IMR-90 (cell line): Measurements from ENCODE around the gene FAM236A. TPM values are rescaled to one million over a fixed set of nuclear protein-coding genes. Genes with fewer than 3 reads are reported as not detected.
"Not testable (repeated sequence)": the region's sequence is repeated elsewhere in the genome, so short reads cannot be mapped to it uniquely, and the experiment has no call there.

ENCODE experiments used
- ATAC-seq: fragments of 200-7000 bp; cut with Tn5 transposase; 2 replicates; pipeline ENCODE4 v1.9.1; 2020; ENCODE audit warnings: low read depth, mild to moderate bottlenecking, moderate library complexity
- BruUV-seq: library from RNA; stranded (reverse); fragments of 400-500 nt; replicated peaks from 2 replicates; lab custom pipeline; 2021; lab: Mats Ljungman, UMichigan
- CTCF ChIA-PET: fragments of 300-600 bp; formaldehyde crosslinking; extraction: SDS; loops from one replicate; lab custom pipeline; 2021; ENCODE audit warnings: antibody characterized with exemption; lab: Yijun Ruan, JAX
- POLR2A ChIA-PET: fragments of 300-600 bp; sonication (Branson Sonifier 250); formaldehyde crosslinking; loops from one replicate; lab custom pipeline; 2022; ENCODE audit warnings: antibody characterized with exemption; ENCODE audit not compliant: unreplicated experiment; lab: Charles Lee
- DNase-seq: peaks from one replicate; pipeline ENCODE4 v3.0.0; 2013
- H2AFZ ChIP-seq: replicated peaks from 2 replicates; pipeline ENCODE3; 2013; ENCODE audit warnings: low read length, mild to moderate bottlenecking; ENCODE audit not compliant: poor library complexity
- H2AK5ac ChIP-seq: 2 replicates; pipeline ENCODE4 v1.6.1; 2013; ENCODE audit warnings: low read depth, low read length, inconsistent platforms
- H2AK9ac ChIP-seq: replicated peaks from 2 replicates; pipeline ENCODE3; 2013; ENCODE audit warnings: mild to moderate bottlenecking, low read depth, low read length, moderate library complexity; ENCODE audit not compliant: poor library complexity
- H2BK120ac ChIP-seq: 2 replicates; pipeline ENCODE4 v1.6.1; 2013; ENCODE audit warnings: low read depth, low read length, inconsistent platforms
- H2BK15ac ChIP-seq: 3 replicates; pipeline ENCODE4 v1.6.1; 2013; ENCODE audit warnings: low read depth, low read length, inconsistent platforms
- H2BK20ac ChIP-seq: 2 replicates; pipeline ENCODE4 v1.6.1; 2013; ENCODE audit warnings: low read depth, mild to moderate bottlenecking, inconsistent platforms, low read length, moderate library complexity
- H2BK5ac ChIP-seq: 2 replicates; pipeline ENCODE4 v1.6.1; 2013; ENCODE audit warnings: mild to moderate bottlenecking, low read depth, low read length, inconsistent platforms; ENCODE audit not compliant: poor library complexity, severe bottlenecking
- H3K14ac ChIP-seq: replicated peaks from 2 replicates; pipeline ENCODE4 v1.6.1; 2013; ENCODE audit warnings: low read depth, low read length, inconsistent platforms
- H3K18ac ChIP-seq: 2 replicates; pipeline ENCODE4 v1.6.1; 2013; ENCODE audit warnings: low read depth, low read length, control low read depth
- H3K23ac ChIP-seq: 2 replicates; pipeline ENCODE4 v1.6.1; 2013; ENCODE audit warnings: low read depth, low read length, inconsistent platforms
- H3K27ac ChIP-seq: 2 replicates; pipeline ENCODE4 v1.5.1; 2013; ENCODE audit warnings: mild to moderate bottlenecking, control low read depth, low read length; ENCODE audit not compliant: insufficient read depth
- H3K27me3 ChIP-seq: 2 replicates; pipeline ENCODE4 v1.6.1; 2013; ENCODE audit warnings: low read length; ENCODE audit not compliant: control insufficient read depth, insufficient read depth
- H3K36me3 ChIP-seq: 2 replicates; pipeline ENCODE4 v1.6.1; 2013; ENCODE audit warnings: low read length, mixed read lengths; ENCODE audit not compliant: control insufficient read depth, insufficient read depth
- H3K4ac ChIP-seq: 2 replicates; pipeline ENCODE4 v1.6.1; 2013; ENCODE audit warnings: low read depth, low read length, inconsistent platforms
- H3K4me1 ChIP-seq: 2 replicates; pipeline ENCODE4 v1.6.1; 2013; ENCODE audit warnings: low read length, mixed read lengths; ENCODE audit not compliant: control insufficient read depth, insufficient read depth
- H3K4me2 ChIP-seq: 2 replicates; pipeline ENCODE4 v1.6.1; 2013; ENCODE audit warnings: low read depth, mild to moderate bottlenecking, control low read depth, low read length, moderate library complexity
- H3K4me3 ChIP-seq: 2 replicates; pipeline ENCODE4 v1.5.1; 2013; ENCODE audit warnings: low read depth, mild to moderate bottlenecking, control low read depth, low read length, moderate library complexity; ENCODE audit not compliant: insufficient read depth
- H3K56ac ChIP-seq: 2 replicates; pipeline ENCODE4 v1.6.1; 2013; ENCODE audit warnings: low read length, inconsistent platforms; ENCODE audit not compliant: insufficient read depth; ENCODE audit errors: extremely low read depth
- H3K79me1 ChIP-seq, 2 experiments: 2 replicates each; pipeline ENCODE4 v1.6.1; 2013; ENCODE audit warnings: low read length in 2 of 2, inconsistent platforms in 1 of 2, low read depth in 1 of 2
- H3K9ac ChIP-seq: 2 replicates; pipeline ENCODE4 v1.6.1; 2013; ENCODE audit warnings: low read depth, low read length, control low read depth
- H3K9me1 ChIP-seq: 2 replicates; pipeline ENCODE4 v1.6.1; 2013; ENCODE audit warnings: low read length, inconsistent platforms; ENCODE audit not compliant: insufficient read depth
- H3K9me3 ChIP-seq: 2 replicates; pipeline ENCODE4 v1.6.1; 2013; ENCODE audit warnings: low read length; ENCODE audit not compliant: control insufficient read depth, insufficient read depth
- H4K20me1 ChIP-seq: 2 replicates; pipeline ENCODE4 v1.6.1; 2013; ENCODE audit warnings: low read length, inconsistent platforms; ENCODE audit not compliant: insufficient read depth
- H4K5ac ChIP-seq: 2 replicates; pipeline ENCODE4 v1.6.1; 2013; ENCODE audit warnings: mild to moderate bottlenecking, low read depth, low read length, control low read depth
- H4K8ac ChIP-seq, 2 experiments: 2 replicates each; pipeline ENCODE4 v1.6.1; 2013; ENCODE audit warnings: low read depth in 2 of 2, low read length in 2 of 2, control low read depth in 1 of 2, inconsistent platforms in 1 of 2
- H4K91ac ChIP-seq: 2 replicates; pipeline ENCODE4 v1.6.1; 2013; ENCODE audit warnings: low read depth, low read length, inconsistent platforms; ENCODE audit not compliant: insufficient read depth
- WGBS, 2 experiments: methylation state at CpG; one replicate each; pipeline versions ENCODE4 v1.1.5 to v1.1.7; 2013; ENCODE audit warnings: missing lambda C conversion rate in 2 of 2; ENCODE audit not compliant: insufficient read length in 1 of 2; ENCODE audit errors: extremely low coverage in 2 of 2; 5-methylcytosine and 5-hydroxymethylcytosine counted together
- dilution Hi-C: fragments of 300-500 bp; cut with HindIII; formaldehyde crosslinking; loops from one replicate; pipeline ENCODE4 v1.14.3; 2018; ENCODE audit warnings: low sequenced_read_pairs; ENCODE audit not compliant: unreplicated experiment
- in situ Hi-C: fragments of 300-500 bp; cut with MboI; formaldehyde crosslinking; loops from 3 replicates; pipeline ENCODE4 v1.14.3; 2019; ENCODE audit warnings: low sequenced_read_pairs, inconsistent platforms, mixed read lengths
- intact Hi-C: fragments of 100-400 bp; cut with micrococcal nuclease; formaldehyde crosslinking; loops from 2 replicates; pipeline ENCODE4 v1.10.0; 2022
- polyA plus RNA-seq, 3 experiments: library from polyadenylated mRNA; depleted of rRNA; stranded (reverse); fragments of >200 nt; gene quantifications; 2 replicates each; pipeline ENCODE4 v1.2.3, GENCODE V29; 2012; ENCODE audit warnings: low replicate concordance in 1 of 3
- total RNA-seq: library from RNA; depleted of rRNA; stranded (reverse); fragments of >200 nt; gene quantifications from 2 replicates; pipeline ENCODE4 v1.2.3, GENCODE V29; 2012

The FAM236A gene
- total and polyA plus RNA-seq, 2 of the 4 experiments (the other 2 are of a cell fraction): not detected

- CTCF ChIA-PET, H3K18ac ChIP-seq, H4K5ac ChIP-seq, H2BK15ac ChIP-seq, H4K8ac ChIP-seq, H3K4ac ChIP-seq, BruUV-seq, H4K91ac ChIP-seq, H3K14ac ChIP-seq, H2BK20ac ChIP-seq, H3K27ac ChIP-seq, dilution Hi-C loops, DNase-seq, POLR2A ChIA-PET, H3K79me1 ChIP-seq, ATAC-seq, H3K4me1 ChIP-seq, H3K9me3 ChIP-seq, H3K4me3 ChIP-seq, H2AFZ ChIP-seq, H3K23ac ChIP-seq, intact Hi-C loops, H3K56ac ChIP-seq, H2AK9ac ChIP-seq, H2BK120ac ChIP-seq, H2AK5ac ChIP-seq, H3K4me2 ChIP-seq, H2BK5ac ChIP-seq, in situ Hi-C loops, H4K20me1 ChIP-seq, H3K36me3 ChIP-seq, H3K9ac ChIP-seq, H3K27me3 ChIP-seq, H3K9me1 ChIP-seq: not testable (repeated sequence)
- WGBS, 2 experiments: no CpG with 5 or more reads among the region's 13 CpGs
Observed at GRCh38 chrX:72912315-72912714, 25.7 kb upstream of the FAM236A start, which contains the start of gene FAM236C. FAM236C (plus strand) TSS chrX:72912615; CDS start chrX:72912715, 100 bp downstream.

GRCh38 chrX:72916096-72916495, 21.9 kb upstream of the FAM236A start:
- H3K36me3 ChIP-seq, H3K4me2 ChIP-seq, dilution Hi-C loops, H3K27me3 ChIP-seq, H2BK20ac ChIP-seq, H3K9ac ChIP-seq, H4K5ac ChIP-seq, H2AFZ ChIP-seq, H3K9me3 ChIP-seq, H3K14ac ChIP-seq, H3K4me3 ChIP-seq, H2BK120ac ChIP-seq, H4K20me1 ChIP-seq, H3K23ac ChIP-seq, in situ Hi-C loops, H2AK9ac ChIP-seq, DNase-seq, ATAC-seq, intact Hi-C loops, H3K56ac ChIP-seq, H4K8ac ChIP-seq, H3K79me1 ChIP-seq, H2BK15ac ChIP-seq, H4K91ac ChIP-seq, H2BK5ac ChIP-seq, H3K18ac ChIP-seq, H3K4ac ChIP-seq, H3K9me1 ChIP-seq, H3K4me1 ChIP-seq, BruUV-seq, POLR2A ChIA-PET, H2AK5ac ChIP-seq, CTCF ChIA-PET, H3K27ac ChIP-seq: not testable (repeated sequence)
- WGBS, 2 experiments: no CpG with 5 or more reads among the region's 5 CpGs
